ENCODE data around the gene SMC3. TPM values are rescaled to one million over a fixed set of nuclear protein-coding genes. Genes with fewer than 3 reads are reported as not detected.
"Not testable (repeated sequence)": the region's sequence is repeated elsewhere in the genome, so short reads cannot be mapped to it uniquely, and the experiment has no call there.

Gene SMC3
- total and polyA plus RNA-seq, 12 donors: 10.0 to 38.8 (median 21.5) TPM

- H3K27me3 ChIP-seq: no peaks in the 10 kb centered on the region
- no peaks in the 10 kb centered on the region for H3K4me1 ChIP-seq (replicated peaks in 1 of 2)
- H3K9me3 ChIP-seq (replicated peaks in 1 of 3): no peaks in the 10 kb centered on the region
- no peak overlapping the region for H3K27ac ChIP-seq
- TF ChIP-seq POLR2A (IDR thresholded peaks at IDR 0.05): no peak
- no peak for TF ChIP-seq CTCF (IDR thresholded peaks at IDR 0.05)
- WGBS, 4 donors: 81 to 92% (median 87%) methylated on average over 5 of the region's 5 CpGs
- no peak overlapping the region for H3K4me3 ChIP-seq
- intact Hi-C loops (cut with DNase I): no loop called here
- no peaks in the 10 kb centered on the region for H3K36me3 ChIP-seq (replicated peaks in 1 of 2)
- DNase-seq: no peak
These were observed 39.1 kb upstream of the SMC3 start for GRCh38 chr10:110528224-110528996.

GRCh38 chr10:110528997-110529524, 38.4 kb upstream of the SMC3 start:
- WGBS, 4 donors: 94 to 96% (median 95%) methylated on average over 8 of the region's 8 CpGs
- H3K36me3 ChIP-seq (replicated peaks in 1 of 2); DNase-seq; H3K9me3 ChIP-seq (replicated peaks in 1 of 3); H3K4me1 ChIP-seq (replicated peaks in 1 of 2); H3K27me3 ChIP-seq; H3K27ac ChIP-seq; intact Hi-C loops (cut with DNase I); H3K4me3 ChIP-seq: not testable (repeated sequence)

- Histone ChIP-seq H3K27ac (no peak overlapping the region), H3K27me3 (no peaks in the 10 kb centered on the region), H3K9me3 (replicated peaks in 1 of 3) (no peaks in the 10 kb centered on the region), H3K4me1 (replicated peaks in 1 of 2) (no peaks in the 10 kb centered on the region), H3K4me3 (no peak overlapping the region), H3K36me3 (replicated peaks in 1 of 2) (no peaks in the 10 kb centered on the region)
- intact Hi-C loops (cut with DNase I): no loop called here
- TF ChIP-seq POLR2A (IDR thresholded peaks at IDR 0.05) (no peak), CTCF (IDR thresholded peaks at IDR 0.05) (no peak)
- WGBS, 4 donors: 66 to 91% (median 76%) methylated on average over 6 of the region's 6 CpGs
- no peak for DNase-seq
These were observed 37.9 kb upstream of the SMC3 start for GRCh38 chr10:110529596-110530011.

GRCh38 chr10:110530131-110530831, 37.2 kb upstream of the SMC3 start:
- DNase-seq: peak in 2 of 7 donors; percentile 32 to 46
- no peaks in the 10 kb centered on the region for H3K36me3 ChIP-seq (replicated peaks in 1 of 2)
- WGBS, 4 donors: 30 to 49% (median 33%) methylated on average over 7 to 35 of the region's 35 CpGs
- intact Hi-C loops (cut with DNase I): no loop called here
- H3K27ac ChIP-seq: no peak overlapping the region
- no peaks in the 10 kb centered on the region for H3K27me3 ChIP-seq
- no peaks in the 10 kb centered on the region for H3K9me3 ChIP-seq (replicated peaks in 1 of 3)
- TF ChIP-seq CTCF (IDR thresholded peaks at IDR 0.05) (no peak), POLR2A (IDR thresholded peaks at IDR 0.05) (no peak)
- no peaks in the 10 kb centered on the region for H3K4me1 ChIP-seq (replicated peaks in 1 of 2)
- no peak overlapping the region for H3K4me3 ChIP-seq
